Calu3 (cell line): Measurements from ENCODE around the gene MAD1L1. TPM values are rescaled to one million over a fixed set of nuclear protein-coding genes. Genes with fewer than 3 reads are reported as not detected.

ENCODE experiments used
- BruUV-seq: library from RNA; stranded (reverse); fragments of 400-500 nt; replicated peaks from 2 replicates; lab custom pipeline; 2021; lab: Mats Ljungman, UMichigan
- CTCF ChIA-PET: fragments of 300-600 bp; sonication (Branson Sonifier 250); formaldehyde crosslinking; loops from one replicate; lab custom pipeline; 2022; ENCODE audit warnings: antibody characterized with exemption; lab: Charles Lee
- DNase-seq: peaks from one replicate; pipeline ENCODE4 v3.0.0; 2022
- H3K27ac Mint-ChIP-seq: one replicate; pipeline ENCODE4 v1.8.0; 2022; ENCODE audit warnings: mixed read lengths; ENCODE audit not compliant: unreplicated experiment
- H3K27me3 Mint-ChIP-seq: one replicate; pipeline ENCODE4 v1.8.0; 2022; ENCODE audit warnings: mixed read lengths; ENCODE audit not compliant: unreplicated experiment
- H3K36me3 Mint-ChIP-seq: one replicate; pipeline ENCODE4 v1.8.0; 2022; ENCODE audit warnings: mild to moderate bottlenecking, moderate library complexity, mixed read lengths; ENCODE audit not compliant: insufficient read depth, unreplicated experiment
- H3K4me1 Mint-ChIP-seq: one replicate; pipeline ENCODE4 v1.8.0; 2022; ENCODE audit warnings: mild to moderate bottlenecking, low read depth, mixed read lengths; ENCODE audit not compliant: unreplicated experiment
- H3K4me3 Mint-ChIP-seq: one replicate; pipeline ENCODE4 v1.8.0; 2022; ENCODE audit warnings: mild to moderate bottlenecking, low read depth, moderate library complexity, mixed read lengths; ENCODE audit not compliant: unreplicated experiment
- H3K9me3 Mint-ChIP-seq: one replicate; pipeline ENCODE4 v1.8.0; 2022; ENCODE audit warnings: low read depth, mixed read lengths; ENCODE audit not compliant: unreplicated experiment
- intact Hi-C: fragments of 100-400 bp; cut with micrococcal nuclease; formaldehyde crosslinking; loops from one replicate; pipeline ENCODE4 v1.10.0; 2022; ENCODE audit not compliant: unreplicated experiment
- total RNA-seq: library from RNA; stranded (reverse); gene quantifications from 2 replicates; pipeline ENCODE4 v1.2.3, GENCODE V29; 2022
- TF ChIP-seq, protein P1 (sequence below): fragments of 200-600 bp; IDR thresholded peaks from one replicate; pipeline ENCODE4 v1.8.0; 2022; ENCODE audit warnings: antibody characterized with exemption; ENCODE audit not compliant: unreplicated experiment

MAD1L1 gene
- total RNA-seq, 1 experiment from 2014 or later: 86.0 TPM

DNA sequence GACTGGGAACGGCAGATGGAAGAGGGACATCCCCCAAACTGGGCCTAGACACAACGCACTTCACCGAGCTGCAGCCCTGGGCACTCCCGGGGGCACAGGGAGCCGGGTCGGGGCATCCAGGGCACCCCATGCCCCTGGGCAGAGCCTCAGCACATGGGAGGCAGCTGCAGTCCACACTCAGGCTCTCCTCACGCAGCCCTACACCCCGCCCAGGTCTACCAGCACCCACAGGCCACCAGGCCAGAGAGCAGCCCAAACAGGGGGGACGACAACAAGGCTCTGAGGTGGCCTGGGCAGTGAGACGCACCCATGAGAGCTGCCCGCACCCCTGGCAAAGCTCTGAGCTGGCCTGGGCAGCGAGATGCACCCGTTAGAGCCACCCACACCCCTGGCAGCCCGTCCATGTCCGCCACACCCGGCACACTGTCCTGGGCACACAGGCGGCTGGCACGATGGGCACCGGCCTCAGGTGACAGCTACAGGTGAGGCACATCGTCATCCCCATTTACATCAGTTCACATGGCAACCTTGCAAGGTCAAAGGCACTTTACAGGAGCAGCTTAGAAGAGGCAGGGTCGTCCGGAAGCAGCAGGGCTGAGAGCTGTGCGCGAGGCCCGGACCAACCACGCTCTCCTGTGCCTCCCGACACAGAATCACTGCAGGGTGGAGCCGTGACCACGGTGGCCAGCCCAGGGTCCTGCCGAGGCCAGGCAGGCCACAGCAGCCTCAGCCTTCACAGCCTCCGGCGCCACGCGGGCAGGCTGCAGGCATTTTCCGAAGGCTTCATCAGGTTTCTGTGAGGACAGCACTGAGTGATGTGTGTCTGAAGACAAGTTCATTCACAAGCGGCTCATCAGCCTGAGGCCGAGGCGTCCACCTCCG lies 228.6 kb downstream of the MAD1L1 start:
- CTCF ChIA-PET: no interaction called here
- H3K4me1 Mint-ChIP-seq: no peaks in the 10 kb centered on the region
- no peak overlapping the region for H3K27ac Mint-ChIP-seq
- peaks cover 5% of the 10 kb centered on the region for H3K36me3 Mint-ChIP-seq
- H3K9me3 Mint-ChIP-seq: no peaks in the 10 kb centered on the region
- H3K27me3 Mint-ChIP-seq: no peaks in the 10 kb centered on the region
- BruUV-seq: no TSS peak
- no peak overlapping the region for H3K4me3 Mint-ChIP-seq
- TF ChIP-seq, protein P1, sequence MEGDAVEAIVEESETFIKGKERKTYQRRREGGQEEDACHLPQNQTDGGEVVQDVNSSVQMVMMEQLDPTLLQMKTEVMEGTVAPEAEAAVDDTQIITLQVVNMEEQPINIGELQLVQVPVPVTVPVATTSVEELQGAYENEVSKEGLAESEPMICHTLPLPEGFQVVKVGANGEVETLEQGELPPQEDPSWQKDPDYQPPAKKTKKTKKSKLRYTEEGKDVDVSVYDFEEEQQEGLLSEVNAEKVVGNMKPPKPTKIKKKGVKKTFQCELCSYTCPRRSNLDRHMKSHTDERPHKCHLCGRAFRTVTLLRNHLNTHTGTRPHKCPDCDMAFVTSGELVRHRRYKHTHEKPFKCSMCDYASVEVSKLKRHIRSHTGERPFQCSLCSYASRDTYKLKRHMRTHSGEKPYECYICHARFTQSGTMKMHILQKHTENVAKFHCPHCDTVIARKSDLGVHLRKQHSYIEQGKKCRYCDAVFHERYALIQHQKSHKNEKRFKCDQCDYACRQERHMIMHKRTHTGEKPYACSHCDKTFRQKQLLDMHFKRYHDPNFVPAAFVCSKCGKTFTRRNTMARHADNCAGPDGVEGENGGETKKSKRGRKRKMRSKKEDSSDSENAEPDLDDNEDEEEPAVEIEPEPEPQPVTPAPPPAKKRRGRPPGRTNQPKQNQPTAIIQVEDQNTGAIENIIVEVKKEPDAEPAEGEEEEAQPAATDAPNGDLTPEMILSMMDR: no peak
- intact Hi-C loops: no loop called here
- DNase-seq: no peak

DNA sequence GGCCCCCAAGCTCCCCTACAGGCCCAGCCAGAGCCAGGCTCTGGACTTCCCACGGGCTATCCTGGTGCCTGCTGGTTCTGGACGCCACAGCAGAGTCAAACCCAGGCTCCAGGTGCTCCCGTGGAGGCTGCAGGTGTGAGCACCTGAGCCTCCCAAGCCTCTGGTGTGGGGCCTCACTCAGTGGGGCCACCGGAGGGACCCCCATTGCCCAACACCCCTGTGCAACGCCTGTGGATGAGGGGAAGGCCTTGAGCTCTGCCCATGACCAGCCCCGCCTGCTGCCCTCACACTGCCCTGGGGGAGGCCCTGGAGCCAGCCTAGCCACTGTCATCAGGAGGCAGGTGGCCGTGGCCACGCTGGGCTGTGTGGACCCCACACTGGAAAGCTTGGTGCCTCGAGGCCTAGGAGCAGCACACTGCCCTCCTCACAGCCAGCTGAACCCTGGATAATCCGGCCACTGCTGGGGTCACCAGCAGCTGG lies 229.3 kb downstream of the MAD1L1 start:
- no peak for DNase-seq
- Mint-ChIP-seq H3K27ac (no peak overlapping the region), H3K4me3 (no peak overlapping the region), H3K9me3 (no peaks in the 10 kb centered on the region), H3K4me1 (no peaks in the 10 kb centered on the region), H3K27me3 (no peaks in the 10 kb centered on the region), H3K36me3 (peaks cover 5% of the 10 kb centered on the region)
- no TSS peak for BruUV-seq
- TF ChIP-seq, protein P1: no peak
- CTCF ChIA-PET: no interaction called here
- intact Hi-C loops: no loop called here

DNA sequence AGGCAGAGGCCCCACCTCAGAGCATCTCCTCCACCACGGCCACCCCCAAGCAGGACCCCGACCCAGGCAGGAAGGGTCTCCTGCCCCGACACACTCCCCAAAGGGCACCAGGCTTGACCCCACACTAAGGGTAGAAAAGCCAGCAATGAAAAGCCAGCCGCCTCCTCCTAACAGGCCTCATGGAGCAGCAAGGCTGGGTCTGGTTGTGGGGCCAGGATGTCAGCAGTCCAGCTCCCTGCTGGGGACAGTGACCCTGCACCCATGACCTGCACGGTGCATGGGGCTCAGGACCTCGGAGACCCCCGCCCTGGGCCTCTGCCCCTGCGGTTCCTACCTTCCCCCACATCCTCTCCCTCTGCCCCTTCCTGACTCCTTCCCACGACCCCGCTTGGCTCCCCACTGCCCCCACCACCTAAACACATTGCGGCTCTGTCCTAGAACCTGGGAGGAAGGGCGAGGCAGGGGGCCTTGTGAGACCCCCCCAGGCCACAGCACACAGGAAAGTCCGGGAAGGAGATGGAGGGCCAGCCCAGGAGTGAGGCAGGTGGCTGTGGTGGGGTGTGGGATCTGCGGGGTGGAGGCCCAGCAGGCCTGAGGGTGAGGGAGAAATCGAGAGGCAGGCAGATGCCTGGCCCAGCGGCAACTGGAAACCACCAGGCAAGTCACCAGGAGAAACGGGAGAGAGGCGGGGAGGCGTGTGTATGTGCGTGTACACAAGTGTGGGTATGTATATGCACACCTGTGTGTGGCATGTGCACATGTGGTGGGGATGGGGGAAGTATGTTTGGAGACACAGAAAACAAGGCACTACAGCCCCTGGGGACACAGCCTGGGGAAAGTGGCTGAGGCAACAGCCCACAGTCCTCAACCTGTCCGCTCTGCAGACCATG lies 229.9 kb downstream of the MAD1L1 start:
- CTCF ChIA-PET: no interaction called here
- no peak overlapping the region for H3K27ac Mint-ChIP-seq
- no peaks in the 10 kb centered on the region for H3K27me3 Mint-ChIP-seq
- TF ChIP-seq, protein P1: no peak
- no peaks in the 10 kb centered on the region for H3K9me3 Mint-ChIP-seq
- no peak overlapping the region for H3K4me3 Mint-ChIP-seq
- no TSS peak for BruUV-seq
- DNase-seq: no peak
- intact Hi-C loops: no loop called here
- H3K36me3 Mint-ChIP-seq: peaks cover 5% of the 10 kb centered on the region
- no peaks in the 10 kb centered on the region for H3K4me1 Mint-ChIP-seq

DNA sequence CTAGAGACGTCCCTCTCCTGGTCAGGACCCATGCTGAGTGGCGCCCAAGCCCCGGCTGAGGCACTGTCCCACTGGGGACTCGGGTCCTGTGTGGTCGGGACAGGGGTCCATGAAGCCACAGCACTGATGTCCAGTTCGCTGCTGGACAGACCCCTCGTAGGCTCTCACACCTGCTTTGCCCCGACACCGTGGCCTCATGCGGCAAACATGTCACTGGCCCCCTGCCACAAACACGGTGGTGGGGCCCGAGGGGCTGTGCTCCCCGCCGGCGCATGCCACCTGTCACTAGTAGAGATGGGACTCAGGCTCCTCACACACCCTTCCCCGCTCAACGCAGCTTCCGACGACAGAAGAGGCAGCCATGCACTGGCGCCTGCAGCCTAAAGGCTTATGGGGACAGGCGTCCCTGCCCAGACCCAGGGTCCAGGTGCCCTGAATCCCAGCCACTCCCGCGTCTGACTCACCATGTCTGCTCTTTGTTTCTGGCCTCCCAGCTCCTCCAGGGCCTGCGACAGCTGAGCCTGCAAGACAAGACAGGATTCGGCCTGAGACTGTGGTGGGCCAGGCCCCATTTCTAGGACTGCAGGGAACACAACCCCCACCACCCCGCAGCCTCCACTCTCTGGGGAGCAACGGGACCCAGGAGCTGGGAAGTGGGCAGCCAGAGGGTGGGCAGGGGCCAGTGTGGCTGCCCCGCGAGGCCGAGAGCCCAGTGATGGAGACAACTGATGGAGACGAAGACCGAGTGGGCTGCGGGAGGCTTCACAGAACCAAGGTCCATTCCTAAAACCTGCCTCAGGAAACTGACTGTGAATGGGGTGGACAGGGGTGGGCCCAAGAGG lies 230.9 kb downstream of the MAD1L1 start:
- intact Hi-C loops: no loop called here

More for the DNA sequence above, 230.9 kb downstream of the MAD1L1 start:
- Mint-ChIP-seq H3K27me3 (no peaks in the 10 kb centered on the region), H3K4me1 (no peaks in the 10 kb centered on the region), H3K36me3 (peaks cover 5% of the 10 kb centered on the region), H3K9me3 (no peaks in the 10 kb centered on the region), H3K27ac (no peak overlapping the region), H3K4me3 (no peak overlapping the region)
- DNase-seq: no peak
- CTCF ChIA-PET: no interaction called here
- TF ChIP-seq, protein P1: no peak
- BruUV-seq: no TSS peak
